ENCODE measurements around the gene ZNF219. TPM values are rescaled to one million over a fixed set of nuclear protein-coding genes. Genes with fewer than 3 reads are reported as not detected.

The ZNF219 gene
- total RNA-seq, 1 donor from 2014 or later = 80.6 TPM

DNA sequence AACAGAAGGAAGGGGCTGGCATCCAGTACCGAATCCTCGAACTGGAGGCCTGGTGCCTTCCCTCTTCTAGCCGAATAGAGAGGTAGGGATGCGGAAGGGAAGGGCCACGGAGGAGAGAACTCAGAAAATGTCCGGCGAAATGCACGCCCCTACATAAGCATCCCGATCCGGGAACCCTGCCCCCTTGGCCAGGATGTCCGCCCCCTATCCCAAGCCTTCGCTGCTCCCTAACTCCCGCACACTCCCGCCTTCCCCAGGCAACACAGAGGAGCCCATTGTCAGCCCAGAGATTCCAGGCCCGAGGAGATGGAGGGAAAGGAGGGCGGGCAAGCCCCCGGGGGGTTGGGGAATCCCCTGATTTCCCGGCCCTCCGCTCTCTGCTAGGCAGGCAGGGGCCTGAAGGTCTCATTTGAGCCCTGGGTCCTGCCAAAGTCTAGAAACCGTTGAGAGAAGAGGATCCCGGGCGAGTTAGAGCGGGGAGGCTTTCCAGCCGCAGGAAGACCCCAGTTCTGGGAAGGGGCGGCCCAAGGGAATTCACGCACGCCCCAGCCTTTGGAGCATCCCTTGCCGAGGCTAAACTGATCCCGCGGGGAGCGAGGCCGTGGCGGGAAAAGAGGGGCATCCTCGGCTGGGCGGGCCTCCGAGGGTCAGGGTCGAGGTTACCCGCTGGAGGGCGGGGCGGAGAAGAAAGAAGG, 28.9 kb downstream of the ZNF219 start:
- DNase-seq (ENCODE audit: low spot score) = peak; percentile 78

DNA sequence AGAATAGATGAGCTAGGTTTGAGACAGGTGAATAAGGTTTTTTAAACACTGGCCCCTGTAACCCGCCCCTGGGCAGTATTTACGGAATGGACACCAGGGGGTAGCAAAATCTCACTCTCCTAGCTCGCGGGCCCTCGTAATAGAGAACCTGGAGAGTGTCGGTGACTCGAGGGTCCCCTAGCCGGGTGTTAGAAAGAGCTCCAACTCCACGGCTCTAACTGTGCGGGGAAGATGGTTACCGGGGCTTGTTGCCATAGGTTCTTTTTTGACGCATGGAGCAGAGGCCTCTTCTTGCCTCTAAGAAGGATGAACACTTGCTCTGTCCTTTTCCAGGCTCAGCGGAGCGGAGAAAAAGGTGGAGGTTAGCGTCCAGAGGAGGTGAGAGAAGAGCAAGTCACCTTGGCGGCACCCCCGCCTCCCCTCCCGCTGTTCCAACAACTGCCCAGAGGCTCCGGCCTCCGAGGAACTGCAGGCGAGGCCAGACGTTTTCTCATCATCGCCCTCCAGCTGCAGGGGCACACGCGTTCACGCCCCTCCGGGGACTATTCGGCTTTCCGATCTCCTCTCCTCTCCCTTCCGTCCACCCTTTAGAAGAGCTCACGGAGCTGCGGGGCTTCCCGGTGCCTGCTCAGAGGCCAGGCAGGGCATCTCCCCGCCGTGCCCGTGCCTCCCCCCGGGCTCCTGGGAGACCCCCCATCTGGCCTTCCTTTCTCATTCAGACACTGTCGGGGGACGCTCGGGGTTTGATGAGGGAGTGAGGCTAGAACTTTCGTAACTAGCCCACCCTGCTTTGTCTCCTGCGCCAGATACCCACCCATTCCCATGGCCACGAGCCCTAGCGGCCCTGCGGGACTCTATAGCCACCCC, 29.7 kb downstream of the ZNF219 start:
- DNase-seq (ENCODE audit: low spot score) = peak; percentile 88

DNA sequence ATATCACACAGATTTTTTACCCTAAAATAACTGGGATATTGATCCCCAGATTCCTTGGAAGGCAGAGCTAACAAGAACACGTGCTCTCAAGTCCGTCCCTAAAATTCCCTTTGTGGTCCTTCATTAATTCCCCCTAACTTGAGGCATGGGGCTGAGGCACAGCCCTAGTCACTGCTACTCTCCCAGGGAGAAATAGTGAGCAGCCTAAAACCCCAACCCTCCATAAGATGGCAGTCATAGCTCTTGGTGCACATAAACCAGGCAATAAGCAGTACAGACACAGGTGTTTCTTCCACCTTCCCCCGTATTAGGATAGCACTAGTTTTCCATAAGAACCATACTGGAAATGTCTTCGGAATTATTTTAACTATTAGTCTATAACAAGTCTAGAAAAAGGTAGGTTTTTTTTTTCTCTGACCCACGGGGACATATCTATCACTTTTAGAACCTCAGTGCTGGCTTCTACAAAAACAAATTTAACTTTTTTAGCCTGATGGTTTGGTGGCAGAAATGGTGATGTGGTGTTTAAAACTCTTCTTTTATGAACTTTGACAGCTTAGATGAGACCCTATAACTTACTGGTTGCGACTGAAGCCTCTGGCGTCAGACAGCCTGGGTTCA, 31.5 kb downstream of the ZNF219 start:
- DNase-seq (ENCODE audit: low spot score) = no peak

DNA sequence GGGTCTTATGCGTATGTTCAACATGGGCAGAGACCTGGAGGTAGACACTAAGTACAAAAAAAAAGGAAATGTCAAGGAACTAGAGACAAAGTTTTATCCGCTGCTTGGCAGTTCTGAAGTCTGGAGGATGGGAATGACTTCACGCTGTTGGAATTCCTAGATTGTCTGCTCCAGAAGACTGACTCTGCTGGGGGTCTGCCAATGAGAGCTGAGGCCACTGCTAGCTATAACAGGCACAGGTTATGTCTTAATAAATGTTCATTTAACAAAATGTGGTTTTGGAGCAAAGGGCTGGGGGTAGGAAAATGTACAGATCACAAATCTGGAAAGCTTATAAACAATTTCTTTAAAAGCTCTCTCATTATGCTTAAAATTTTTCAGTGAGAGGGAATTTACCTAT, 35.0 kb downstream of the ZNF219 start:
- no peak for DNase-seq (ENCODE audit: low spot score)

DNA sequence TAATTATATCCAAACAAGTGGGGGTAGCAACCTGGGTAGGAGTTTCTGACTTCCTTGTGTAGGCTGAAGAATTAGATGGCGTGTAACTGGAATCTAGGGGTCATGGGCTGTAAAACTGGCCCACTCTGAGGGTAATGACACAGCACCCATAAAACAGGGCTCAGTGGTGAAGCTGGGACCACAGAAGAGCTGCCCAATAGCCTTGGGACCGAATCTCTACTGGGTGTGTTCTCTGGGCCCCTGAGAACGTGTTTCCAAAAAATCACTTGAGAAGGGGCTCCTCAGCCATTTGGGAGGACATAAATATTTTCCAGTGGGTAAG, 37.1 kb downstream of the ZNF219 start:
- no peak for DNase-seq (ENCODE audit: low spot score)

DNA sequence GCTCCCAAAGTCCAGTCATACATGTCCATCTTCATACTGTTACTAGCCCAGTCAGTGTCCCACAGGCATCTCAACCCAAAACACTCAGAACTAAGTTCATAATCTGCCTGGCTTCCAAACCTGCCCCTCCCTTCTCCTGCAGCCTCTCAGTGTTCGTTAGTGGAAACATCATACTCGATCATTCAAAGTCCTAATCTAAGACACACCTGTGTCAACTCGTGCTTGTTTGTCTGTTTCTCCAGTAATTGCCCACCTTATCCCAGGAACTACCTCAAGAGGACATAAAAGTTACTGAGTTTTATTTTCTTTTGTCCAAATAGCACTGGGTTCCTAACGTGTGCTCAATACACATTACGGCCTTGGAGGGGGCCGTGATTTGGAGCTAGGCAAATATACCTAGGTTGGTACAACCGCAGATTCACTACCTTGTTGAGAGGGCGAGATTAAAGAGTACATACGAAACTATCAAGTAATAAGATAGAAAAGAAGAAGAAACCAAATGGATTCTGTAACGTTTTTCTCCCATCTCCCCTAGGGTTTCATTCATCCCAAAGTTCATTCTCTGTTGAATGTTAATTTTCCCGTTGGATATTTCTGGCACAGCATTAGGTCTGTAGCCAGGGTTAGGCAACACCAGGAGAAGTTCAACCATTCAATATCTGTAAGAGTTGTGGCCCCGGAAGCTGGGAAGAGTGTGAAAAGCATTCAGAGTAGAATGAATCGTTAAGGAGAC, 37.7 kb downstream of the ZNF219 start:
- no peak for DNase-seq (ENCODE audit: low spot score)

DNA sequence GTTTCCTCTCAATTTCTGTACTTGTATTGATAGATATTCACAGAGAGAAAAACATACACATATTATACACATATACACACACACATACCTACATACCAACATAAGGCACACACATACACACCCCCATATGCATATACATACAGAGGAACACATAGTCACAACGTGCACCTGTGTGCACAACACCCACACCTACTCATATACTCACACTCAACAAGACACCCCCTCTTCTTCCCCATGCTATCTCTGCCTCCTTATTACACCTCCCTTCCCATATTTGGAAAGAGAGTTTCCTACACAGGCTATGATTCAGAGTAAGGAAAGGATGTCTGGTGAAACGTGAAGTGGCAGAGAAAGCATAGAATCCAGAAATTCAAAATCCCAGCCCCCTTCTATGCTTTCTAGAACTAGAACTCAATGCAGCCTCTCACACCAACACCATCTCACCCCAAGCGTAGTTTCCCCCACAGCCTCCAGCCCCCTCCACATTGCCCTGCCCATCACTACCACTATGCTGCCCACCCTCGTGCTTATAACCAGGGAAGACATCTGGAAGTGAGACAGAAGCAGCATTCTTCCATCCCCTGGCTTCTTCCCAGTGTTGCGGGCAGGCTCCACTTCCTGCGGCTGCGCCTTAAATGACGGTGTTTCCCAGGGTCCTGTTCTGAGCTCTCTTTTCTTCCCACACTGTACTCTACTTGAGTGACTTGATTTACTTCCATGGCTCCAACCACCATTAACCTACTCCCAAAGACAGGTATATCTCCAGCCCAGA, 38.4 kb downstream of the ZNF219 start:
- DNase-seq (ENCODE audit: low spot score) = no peak

DNA sequence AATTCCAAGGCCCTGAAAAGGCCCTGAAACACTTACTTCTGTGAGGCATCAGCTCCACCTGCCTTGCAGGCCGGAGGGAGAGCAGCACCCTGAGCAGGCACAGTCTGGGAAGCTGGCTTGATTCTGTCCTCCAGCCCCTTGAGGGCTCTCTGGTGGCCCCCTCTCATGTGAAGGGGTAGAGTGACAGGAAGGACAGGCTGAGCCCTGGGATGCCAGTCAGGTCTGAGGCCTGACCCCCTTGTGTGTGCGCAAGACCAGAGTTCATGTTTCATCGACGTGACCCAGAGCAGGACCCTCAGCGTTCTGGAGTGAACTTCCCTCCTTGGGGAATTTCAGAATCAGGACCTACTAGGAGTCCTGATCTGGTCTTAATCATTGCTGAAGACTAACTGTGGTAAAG, 39.6 kb downstream of the ZNF219 start:
- no peak for DNase-seq (ENCODE audit: low spot score)

DNA sequence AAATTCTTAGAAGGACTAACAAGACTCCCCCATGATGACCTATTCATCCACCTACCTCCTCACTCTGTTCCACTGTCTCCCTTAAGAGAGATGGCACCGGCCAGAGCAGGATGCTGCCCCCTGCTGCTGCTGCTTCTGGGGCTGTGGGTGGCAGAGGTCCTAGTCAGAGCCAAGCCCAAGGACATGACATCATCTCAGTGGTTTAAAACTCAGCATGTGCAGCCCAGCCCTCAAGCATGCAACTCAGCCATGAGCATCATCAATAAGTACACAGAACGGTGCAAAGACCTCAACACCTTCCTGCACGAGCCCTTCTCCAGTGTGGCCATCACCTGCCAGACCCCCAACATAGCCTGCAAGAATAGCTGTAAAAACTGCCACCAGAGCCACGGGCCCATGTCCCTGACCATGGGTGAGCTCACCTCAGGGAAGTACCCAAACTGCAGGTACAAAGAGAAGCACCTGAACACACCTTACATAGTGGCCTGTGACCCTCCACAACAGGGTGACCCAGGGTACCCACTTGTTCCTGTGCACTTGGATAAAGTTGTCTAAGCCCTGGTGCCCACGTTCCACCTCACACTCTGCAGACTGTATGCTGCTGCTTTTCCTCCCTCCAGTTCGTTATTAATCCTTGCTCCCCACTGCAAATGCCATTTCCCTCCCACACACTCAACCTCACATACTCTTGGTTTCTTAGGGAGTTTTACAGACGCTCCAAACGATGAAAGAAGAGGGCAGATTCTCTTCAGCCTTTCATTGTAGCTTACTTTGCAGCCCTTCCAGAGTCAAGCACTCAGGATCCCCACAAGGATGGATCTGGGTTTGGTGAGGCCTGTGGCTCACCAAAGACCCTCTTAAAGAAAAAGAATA, 40.4 kb downstream of the ZNF219 start, which contains the start of gene RNASE8:
RNASE8 (plus strand) TSS at position 20 of the 873 bp plus-strand sequence; CDS start at position 91, 71 bp downstream.
- DNase-seq (ENCODE audit: low spot score) = no peak

DNA sequence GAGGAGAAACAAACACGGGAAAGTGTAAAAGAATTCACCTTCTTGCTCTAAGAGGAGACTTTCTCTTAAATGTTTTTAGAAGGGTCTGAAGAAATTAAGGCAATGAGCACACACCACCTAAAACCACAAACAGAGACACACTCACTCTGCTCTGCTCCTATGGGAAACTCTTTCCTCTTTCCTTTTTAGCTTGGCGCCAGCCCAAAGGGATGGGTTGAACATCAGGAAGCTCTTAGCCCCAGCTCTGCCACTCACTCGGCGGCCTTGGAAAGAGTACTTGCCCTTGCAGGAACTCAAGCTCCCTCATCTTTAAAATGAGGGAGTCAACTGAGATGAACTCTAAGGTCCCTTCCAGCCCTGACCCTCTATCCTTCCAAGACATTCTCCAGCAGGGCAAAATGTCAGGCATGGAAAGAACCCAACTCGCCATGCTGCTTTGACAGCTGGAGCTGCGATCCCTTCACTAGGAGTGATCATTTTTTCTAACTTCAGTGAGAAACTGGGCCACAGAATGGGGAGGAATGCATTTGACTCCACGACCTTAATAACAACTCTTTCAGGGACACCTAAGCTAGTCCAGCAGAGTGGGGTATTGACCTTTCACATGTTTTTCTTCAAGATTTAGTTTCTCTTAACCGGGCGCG, 41.8 kb downstream of the ZNF219 start:
- no peak for DNase-seq (ENCODE audit: low spot score)

DNA sequence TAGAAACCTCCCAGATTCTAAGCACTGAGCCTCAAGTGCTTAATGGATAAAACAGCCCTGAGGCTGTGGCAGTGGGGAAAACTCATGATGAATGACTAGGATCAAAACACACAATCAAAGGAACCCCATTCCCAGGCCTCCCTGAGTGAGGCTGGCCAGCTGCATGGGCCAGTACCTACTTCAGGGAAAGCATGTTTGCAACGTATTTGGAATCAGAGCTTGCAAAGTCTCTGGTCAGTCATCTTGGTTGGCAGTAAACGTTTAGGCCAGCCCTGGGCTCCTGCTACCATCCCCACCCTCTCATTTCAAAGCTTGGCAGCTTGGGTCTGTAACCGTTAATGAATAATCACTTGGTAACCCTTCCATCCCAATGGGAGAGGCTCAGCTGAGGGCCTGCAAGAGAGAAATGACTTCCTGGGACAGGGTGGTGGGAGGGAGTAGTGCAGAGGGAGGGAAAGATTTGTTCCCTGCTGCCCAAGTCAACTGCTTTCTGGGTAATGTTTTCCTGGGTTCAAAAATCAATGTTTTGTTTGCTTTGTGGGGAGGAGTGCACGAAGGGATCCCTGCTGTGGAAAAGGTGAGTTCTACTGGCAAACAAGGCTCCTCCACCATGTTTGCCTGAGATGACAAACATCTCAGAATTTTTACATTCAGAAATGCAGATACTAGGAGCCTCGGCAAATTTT, 42.9 kb downstream of the ZNF219 start:
- no peak for DNase-seq (ENCODE audit: low spot score)

DNA sequence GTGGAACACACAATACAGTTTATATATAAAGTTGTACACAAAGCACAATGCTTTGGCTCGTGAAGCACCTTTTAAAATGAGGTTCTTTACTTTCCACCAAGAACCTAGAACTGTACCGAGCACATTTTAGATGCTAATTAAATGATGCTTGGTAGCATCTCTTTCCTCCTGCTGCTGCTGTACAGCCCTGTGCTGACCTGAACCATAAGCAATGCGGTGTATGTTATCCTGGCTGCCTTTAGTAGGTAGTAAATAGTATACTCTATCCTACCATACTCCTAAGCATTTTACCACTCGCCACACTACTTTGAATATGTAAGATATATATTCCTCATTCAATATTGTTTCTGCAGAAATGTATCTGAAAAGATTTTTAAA, 43.7 kb downstream of the ZNF219 start:
- DNase-seq (ENCODE audit: low spot score) = no peak

DNA sequence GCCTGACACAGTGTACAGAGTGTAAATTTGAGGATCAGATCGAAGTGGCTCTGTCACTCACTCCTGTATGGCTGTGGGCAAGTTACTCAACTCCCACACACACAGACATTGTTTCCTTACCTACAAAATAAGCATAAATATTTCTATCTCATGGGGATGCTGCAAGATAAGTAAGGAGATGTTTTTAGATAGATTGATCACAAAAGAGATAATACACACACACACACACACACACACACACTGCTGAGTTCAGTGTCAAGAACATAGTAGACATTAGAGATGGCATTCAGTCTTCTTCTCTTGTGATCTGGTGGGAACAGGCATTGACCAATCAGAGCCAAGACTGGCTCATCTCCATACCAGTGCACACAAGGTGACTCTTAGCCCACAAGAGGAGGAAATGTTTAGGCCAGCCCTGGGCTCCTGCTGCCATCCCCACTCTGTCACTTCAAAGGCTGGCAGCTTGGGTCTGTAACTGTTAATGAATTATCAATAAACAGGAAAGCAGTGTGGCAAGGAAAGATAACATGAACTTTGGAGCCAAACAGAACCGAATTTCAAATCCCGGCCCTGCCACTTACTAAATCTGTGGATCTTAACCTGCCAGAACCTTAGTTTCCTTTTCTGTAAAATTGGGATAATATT, 44.2 kb downstream of the ZNF219 start:
- no peak for DNase-seq (ENCODE audit: low spot score)

DNA sequence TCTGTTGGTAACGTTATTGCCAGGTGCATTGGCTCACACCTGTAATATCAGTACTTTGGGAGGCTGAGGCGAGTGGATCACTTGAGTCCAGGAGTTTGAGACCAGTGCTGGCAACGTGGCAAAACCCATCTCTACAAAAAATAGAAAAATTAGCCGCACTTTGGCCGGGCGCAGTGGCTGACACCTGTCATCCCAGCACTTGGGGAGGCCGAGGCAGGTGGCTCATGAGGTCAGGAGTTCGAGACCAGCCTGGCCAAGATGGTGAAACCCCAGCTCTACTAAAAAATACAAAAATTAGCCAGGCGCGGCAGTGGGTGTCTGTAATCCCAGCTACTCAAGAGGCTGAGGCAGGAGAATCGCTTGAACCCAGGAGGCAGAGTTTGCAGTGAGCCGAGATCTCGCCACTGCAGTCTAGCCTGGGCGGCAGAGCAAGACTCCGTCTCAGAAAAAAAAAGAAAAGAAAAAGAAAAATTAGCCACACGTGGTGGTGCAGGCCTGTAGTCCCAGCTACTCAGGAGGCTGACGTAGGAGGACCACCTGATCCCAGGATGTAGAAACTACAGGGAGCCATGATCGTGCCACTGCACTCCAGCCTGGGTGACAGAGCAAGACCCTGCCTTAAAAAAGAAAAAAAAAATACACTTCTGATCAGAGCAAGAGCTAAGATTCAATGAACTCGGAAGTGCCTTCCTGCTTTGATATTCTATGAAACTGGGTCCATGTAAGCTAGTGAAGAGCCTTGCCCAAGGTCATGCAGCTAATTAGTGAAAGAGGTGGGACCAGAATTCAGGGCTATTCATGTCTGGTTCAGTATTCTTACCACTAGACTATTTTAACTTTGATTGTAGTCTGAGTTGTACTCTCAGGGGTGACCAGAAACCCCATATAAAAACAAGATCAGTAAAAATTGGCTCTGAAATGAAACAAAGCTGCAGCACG, 45.0 kb downstream of the ZNF219 start:
- DNase-seq (ENCODE audit: low spot score) = no peak

DNA sequence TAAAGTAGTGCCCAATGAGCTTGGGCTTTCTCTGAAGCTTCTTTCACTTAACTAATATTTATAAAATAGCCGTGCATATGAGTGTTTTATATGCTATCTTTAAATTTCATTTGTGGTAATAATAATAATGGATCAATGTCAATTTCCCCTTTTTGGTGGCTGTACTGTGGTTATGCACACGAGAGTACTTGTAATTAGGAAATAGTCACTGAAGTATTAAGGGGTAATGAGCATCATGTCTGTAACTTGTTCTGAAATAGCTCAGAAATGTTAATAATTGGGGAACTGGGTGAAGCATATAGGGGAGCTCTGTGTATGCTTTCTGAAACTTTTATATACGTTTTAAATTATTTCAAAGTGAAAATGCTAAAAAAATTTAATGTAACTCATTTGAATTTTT, 47.9 kb downstream of the ZNF219 start:
- no peak for DNase-seq (ENCODE audit: low spot score)

DNA sequence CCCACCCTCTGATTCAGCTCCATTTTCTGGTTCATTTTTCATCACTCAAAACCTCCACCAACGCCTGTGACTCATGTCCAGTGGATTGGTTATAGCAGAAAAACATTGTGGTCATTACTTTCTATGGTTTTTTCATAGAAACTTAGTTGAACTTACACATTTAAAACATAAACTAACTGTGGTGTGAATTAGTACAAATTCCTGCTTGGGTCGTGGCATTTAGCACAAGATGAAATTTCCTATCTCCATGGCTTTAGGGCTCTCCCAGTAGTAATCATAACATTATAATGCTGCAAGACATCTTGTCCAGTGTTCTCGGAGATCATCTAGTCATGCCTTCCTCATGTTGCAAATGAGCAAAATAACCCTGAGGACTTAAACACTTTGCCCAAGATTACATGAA, 49.2 kb downstream of the ZNF219 start:
- DNase-seq (ENCODE audit: low spot score) = no peak

DNA sequence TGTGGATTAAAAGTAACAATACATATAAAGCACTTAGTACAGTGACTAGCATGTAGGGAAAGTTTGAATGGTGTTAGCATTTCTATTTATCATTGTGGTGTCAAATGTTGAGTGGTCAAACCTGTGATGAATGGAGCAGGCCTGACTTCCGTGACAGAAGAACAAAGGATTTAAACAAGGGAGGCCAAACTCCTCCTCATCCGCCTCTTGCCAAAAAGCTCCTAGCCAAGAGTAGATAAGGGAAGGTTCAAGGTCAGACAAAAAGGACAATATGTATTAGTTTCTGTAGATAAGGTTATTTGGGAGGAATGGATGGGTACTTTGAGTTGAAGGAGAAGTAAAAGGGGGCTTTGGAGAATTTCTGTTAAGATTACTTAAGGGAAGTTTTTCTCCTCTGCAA, 49.8 kb downstream of the ZNF219 start:
- DNase-seq (ENCODE audit: low spot score) = no peak
